GM12864 (cell line): ENCODE measurements around the gene PALLD.

ENCODE experiments used
- DNase-seq: peaks from one replicate; pipeline ENCODE4 v3.0.0-alpha.2; 2011; ENCODE audit warnings: low read depth
- H3K4me3 ChIP-seq: 2 replicates; pipeline ENCODE4 v1.5.1; 2011; ENCODE audit warnings: mild to moderate bottlenecking, low read depth, low read length, control low read depth
- CTCF ChIP-seq: IDR thresholded peaks from 2 replicates; pipeline ENCODE4 v1.5.1; 2011; ENCODE audit warnings: low read depth, mild to moderate bottlenecking, moderate library complexity, low read length, control low read depth, inconsistent platforms; ENCODE audit errors: missing control alignments

Gene PALLD

GRCh38 chr4:168882650-168883233 lies 385.9 kb downstream of the PALLD start:
- no peak for DNase-seq
- H3K4me3 ChIP-seq = no peak overlapping the region
- no peak for TF ChIP-seq CTCF

- DNase-seq = no peak
- TF ChIP-seq CTCF = no peak
- no peak overlapping the region for H3K4me3 ChIP-seq
These were observed 386.7 kb downstream of the PALLD start for GRCh38 chr4:168883513-168883912.

- H3K4me3 ChIP-seq = no peak overlapping the region
- no peak for TF ChIP-seq CTCF
These were observed 387.6 kb downstream of the PALLD start for GRCh38 chr4:168884251-168885124.

GRCh38 chr4:168885400-168885799 lies 388.5 kb downstream of the PALLD start:
- H3K4me3 ChIP-seq = no peak overlapping the region
- no peak for DNase-seq
- TF ChIP-seq CTCF = no peak

More at GRCh38 chr4:168884251-168885124, 387.6 kb downstream of the PALLD start:
- DNase-seq = no peak

GRCh38 chr4:168886351-168886750 lies 389.5 kb downstream of the PALLD start:
- TF ChIP-seq CTCF = no peak
- DNase-seq = no peak
- no peak overlapping the region for H3K4me3 ChIP-seq

GRCh38 chr4:168887809-168888208 lies 391.0 kb downstream of the PALLD start:
- DNase-seq = no peak

More at GRCh38 chr4:168887809-168888208, 391.0 kb downstream of the PALLD start:
- TF ChIP-seq CTCF = no peak
- H3K4me3 ChIP-seq = no peak overlapping the region
